Measurements from ENCODE around the gene HLA-A.

DNA sequence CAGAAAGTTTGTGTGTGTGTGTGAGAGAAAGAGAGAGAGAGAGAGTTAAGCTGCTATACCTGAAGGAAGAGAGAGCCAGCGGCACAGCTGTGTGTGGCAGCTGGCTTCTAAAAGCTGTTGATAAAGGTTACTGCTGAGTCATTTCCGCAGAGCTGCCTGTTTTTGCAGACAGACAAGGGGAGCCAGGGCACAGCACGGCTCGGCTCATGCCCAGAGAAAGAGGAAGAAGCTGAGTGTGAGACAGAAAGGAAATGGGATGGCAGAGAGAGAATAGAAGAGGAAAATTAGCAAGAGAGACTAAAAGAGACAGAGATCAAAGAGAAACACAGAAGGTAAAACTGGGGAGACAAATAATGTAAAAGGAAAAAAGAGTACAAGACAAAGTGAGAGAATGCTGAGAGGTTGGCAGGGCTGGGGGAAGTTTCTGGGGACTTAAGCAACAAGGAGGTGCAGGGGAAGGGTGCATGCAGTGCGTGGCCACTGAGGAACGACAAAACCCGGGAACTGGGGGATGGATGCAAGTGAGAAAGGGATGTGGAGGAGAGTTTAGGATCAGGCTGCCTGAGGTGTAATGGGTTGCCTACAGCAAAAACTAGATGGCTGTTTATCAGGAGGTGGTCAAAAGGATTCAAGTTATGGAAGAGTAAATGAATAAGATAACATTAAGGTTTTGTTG lies 22.7 kb downstream of the HLA-A start:
- peak; percentile 82 for TF ChIP-seq SALL1 (CRISPR knock-in tag; IDR thresholded peaks at IDR 0.05)
- TF ChIP-seq, protein P1, sequence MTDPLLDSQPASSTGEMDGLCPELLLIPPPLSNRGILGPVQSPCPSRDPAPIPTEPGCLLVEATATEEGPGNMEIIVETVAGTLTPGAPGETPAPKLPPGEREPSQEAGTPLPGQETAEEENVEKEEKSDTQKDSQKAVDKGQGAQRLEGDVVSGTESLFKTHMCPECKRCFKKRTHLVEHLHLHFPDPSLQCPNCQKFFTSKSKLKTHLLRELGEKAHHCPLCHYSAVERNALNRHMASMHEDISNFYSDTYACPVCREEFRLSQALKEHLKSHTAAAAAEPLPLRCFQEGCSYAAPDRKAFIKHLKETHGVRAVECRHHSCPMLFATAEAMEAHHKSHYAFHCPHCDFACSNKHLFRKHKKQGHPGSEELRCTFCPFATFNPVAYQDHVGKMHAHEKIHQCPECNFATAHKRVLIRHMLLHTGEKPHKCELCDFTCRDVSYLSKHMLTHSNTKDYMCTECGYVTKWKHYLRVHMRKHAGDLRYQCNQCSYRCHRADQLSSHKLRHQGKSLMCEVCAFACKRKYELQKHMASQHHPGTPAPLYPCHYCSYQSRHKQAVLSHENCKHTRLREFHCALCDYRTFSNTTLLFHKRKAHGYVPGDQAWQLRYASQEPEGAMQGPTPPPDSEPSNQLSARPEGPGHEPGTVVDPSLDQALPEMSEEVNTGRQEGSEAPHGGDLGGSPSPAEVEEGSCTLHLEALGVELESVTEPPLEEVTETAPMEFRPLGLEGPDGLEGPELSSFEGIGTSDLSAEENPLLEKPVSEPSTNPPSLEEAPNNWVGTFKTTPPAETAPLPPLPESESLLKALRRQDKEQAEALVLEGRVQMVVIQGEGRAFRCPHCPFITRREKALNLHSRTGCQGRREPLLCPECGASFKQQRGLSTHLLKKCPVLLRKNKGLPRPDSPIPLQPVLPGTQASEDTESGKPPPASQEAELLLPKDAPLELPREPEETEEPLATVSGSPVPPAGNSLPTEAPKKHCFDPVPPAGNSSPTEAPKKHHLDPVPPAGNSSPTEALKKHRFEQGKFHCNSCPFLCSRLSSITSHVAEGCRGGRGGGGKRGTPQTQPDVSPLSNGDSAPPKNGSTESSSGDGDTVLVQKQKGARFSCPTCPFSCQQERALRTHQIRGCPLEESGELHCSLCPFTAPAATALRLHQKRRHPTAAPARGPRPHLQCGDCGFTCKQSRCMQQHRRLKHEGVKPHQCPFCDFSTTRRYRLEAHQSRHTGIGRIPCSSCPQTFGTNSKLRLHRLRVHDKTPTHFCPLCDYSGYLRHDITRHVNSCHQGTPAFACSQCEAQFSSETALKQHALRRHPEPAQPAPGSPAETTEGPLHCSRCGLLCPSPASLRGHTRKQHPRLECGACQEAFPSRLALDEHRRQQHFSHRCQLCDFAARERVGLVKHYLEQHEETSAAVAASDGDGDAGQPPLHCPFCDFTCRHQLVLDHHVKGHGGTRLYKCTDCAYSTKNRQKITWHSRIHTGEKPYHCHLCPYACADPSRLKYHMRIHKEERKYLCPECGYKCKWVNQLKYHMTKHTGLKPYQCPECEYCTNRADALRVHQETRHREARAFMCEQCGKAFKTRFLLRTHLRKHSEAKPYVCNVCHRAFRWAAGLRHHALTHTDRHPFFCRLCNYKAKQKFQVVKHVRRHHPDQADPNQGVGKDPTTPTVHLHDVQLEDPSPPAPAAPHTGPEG (CRISPR knock-in tag; IDR thresholded peaks at IDR 0.05) = no peak
- no peak for TF ChIP-seq ATF1 (CRISPR knock-in tag; IDR thresholded peaks at IDR 0.05)

All from HepG2 (cell line).